Neural progenitor cell (in vitro differentiated cells): ENCODE results near the gene OLFML2A.

Experiments used
- CTCF ChIP-seq: fragments of 200-600 bp; sonication (generic); IDR thresholded peaks from 2 replicates; pipeline ENCODE4 v1.5.1; 2017; ENCODE audit warnings: antibody characterized with exemption, mild to moderate bottlenecking
- EZH2 ChIP-seq: fragments of 200-600 bp; sonication (generic); IDR thresholded peaks from 2 replicates; pipeline ENCODE4 v1.6.1; 2017; ENCODE audit warnings: antibody characterized with exemption, mild to moderate bottlenecking, moderate library complexity
- EZH2phosphoT487 ChIP-seq: fragments of 200-600 bp; sonication (generic); IDR thresholded peaks from 2 replicates; pipeline ENCODE4 v1.6.1; 2017; ENCODE audit warnings: antibody characterized with exemption

DNA sequence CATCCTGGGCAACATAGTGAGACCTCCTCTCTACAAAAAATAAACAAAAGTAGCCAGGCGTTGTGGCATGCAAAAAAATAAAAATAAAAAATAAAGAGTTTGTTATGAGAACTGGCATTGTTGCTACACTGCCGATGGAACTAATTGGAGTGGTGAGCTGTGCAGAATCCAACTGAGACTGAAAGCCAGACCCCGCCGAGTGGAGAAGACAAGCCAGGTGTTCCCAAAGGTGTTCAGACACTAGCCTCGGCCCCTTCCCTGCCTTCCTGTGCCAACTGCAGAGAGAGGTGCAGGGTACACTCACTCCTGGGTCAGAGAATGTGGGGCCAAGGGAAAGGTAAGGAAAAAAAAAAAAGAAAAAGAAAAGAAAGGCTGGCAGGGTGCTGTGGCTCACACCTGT lies 38.7 kb downstream of the OLFML2A start:
- no peak for TF ChIP-seq CTCF
- TF ChIP-seq EZH2, result no peak
- no peak for TF ChIP-seq EZH2phosphoT487
